GM10248 (cell line): ENCODE data around the gene TNKS2.
"Not testable (repeated sequence)": the region's sequence is repeated elsewhere in the genome, so short reads cannot be mapped to it uniquely, and the experiment has no call there.

Experiments used
- CTCF ChIA-PET: fragments of 300-600 bp; sonication (Branson Sonifier 250); formaldehyde crosslinking; extraction: SDS; loops from one replicate; lab custom pipeline; 2021; ENCODE audit warnings: antibody characterized with exemption; lab: Yijun Ruan, JAX
- POLR2A ChIA-PET: fragments of 350-650 bp; sonication (Branson Sonifier 250); formaldehyde crosslinking; extraction: SDS; loops from one replicate; lab custom pipeline; 2020; ENCODE audit warnings: antibody characterized with exemption; lab: Yijun Ruan, JAX
- DNase-seq: peaks from one replicate; pipeline ENCODE4 v3.0.0; 2012; ENCODE audit errors: extremely low spot score
- TF ChIP-seq, protein P1 (sequence below): IDR thresholded peaks from 2 replicates; pipeline ENCODE4 v1.5.1; 2012; ENCODE audit warnings: mild to moderate bottlenecking, low read depth; ENCODE audit errors: extremely low read depth, missing control alignments, control extremely low read depth

Gene TNKS2

DNA sequence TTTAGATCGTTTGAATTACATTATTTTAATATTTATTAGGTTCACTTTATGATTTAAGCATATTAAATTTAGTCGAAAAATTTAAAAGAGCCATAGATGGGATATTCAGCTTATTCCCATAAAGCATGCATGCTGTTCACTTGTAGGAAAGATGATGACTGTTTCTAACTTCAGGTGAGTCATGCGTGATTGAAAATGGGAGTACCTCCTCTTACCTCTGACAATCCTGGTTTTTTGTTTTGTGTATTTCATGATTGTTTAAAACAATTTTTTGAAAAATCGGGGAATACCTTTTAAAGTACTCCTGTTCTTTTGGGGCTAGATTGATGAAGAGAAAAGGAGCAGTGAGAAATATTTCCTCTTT, 1.4 kb downstream of the TNKS2 start:
- no peak for DNase-seq
- CTCF ChIA-PET, result interaction anchor here (1.0 kb wide), 1 partner anchor 18 kb away, joined by 3 read pairs; no protein-coding TSS in a partner anchor
- TF ChIP-seq, protein P1, sequence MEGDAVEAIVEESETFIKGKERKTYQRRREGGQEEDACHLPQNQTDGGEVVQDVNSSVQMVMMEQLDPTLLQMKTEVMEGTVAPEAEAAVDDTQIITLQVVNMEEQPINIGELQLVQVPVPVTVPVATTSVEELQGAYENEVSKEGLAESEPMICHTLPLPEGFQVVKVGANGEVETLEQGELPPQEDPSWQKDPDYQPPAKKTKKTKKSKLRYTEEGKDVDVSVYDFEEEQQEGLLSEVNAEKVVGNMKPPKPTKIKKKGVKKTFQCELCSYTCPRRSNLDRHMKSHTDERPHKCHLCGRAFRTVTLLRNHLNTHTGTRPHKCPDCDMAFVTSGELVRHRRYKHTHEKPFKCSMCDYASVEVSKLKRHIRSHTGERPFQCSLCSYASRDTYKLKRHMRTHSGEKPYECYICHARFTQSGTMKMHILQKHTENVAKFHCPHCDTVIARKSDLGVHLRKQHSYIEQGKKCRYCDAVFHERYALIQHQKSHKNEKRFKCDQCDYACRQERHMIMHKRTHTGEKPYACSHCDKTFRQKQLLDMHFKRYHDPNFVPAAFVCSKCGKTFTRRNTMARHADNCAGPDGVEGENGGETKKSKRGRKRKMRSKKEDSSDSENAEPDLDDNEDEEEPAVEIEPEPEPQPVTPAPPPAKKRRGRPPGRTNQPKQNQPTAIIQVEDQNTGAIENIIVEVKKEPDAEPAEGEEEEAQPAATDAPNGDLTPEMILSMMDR, result no peak
- POLR2A ChIA-PET, result no interaction called here

DNA sequence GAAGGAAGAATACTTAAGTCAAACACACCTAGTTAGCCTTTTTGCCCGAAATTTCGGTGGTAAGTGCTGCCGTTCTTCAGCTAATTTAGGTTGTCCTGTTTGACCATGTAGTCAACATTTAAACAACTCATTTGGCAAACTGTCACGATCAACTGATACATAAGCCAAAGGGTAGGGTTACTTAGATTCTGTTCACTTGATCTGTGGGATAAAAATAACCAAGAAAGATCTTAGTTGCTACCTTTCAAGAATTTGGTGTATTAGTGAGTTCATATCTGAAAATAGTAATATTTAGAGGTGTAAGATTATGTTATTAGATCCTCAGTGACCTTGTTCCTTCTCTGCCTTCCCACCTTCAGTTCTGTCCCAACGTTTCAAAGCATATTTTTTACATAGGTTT, 2.0 kb downstream of the TNKS2 start:
- TF ChIP-seq, protein P1, result no peak
- no peak for DNase-seq
- CTCF ChIA-PET, result interaction anchor here (1.0 kb wide), 2 partner anchors 17 to 59 kb away, joined by 3 read pairs; no protein-coding TSS in a partner anchor
- POLR2A ChIA-PET, result no interaction called here

DNA sequence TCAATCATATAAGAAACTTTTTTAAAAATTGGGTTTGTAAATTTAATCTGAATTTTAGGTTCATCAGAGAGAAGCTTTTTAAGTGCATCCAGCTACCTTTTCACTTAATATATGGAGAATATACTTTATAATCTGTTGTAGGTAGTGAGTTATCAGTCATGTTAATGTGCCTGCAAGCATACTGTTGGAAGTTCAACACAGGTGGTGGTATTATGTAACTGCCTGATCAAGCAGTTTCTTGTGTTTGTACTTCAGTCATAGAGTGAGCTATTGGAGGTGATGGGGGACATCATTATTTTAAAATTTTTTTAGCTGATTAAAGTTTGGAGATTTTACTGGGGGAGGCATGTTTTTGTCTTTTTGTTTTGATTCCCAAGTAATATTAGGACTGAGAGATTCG, 2.5 kb downstream of the TNKS2 start:
- ChIA-PET POLR2A (no interaction called here), CTCF (interaction anchor here (1.0 kb wide), 1 partner anchor 59 kb away, joined by 3 read pairs; no protein-coding TSS in a partner anchor)

DNA sequence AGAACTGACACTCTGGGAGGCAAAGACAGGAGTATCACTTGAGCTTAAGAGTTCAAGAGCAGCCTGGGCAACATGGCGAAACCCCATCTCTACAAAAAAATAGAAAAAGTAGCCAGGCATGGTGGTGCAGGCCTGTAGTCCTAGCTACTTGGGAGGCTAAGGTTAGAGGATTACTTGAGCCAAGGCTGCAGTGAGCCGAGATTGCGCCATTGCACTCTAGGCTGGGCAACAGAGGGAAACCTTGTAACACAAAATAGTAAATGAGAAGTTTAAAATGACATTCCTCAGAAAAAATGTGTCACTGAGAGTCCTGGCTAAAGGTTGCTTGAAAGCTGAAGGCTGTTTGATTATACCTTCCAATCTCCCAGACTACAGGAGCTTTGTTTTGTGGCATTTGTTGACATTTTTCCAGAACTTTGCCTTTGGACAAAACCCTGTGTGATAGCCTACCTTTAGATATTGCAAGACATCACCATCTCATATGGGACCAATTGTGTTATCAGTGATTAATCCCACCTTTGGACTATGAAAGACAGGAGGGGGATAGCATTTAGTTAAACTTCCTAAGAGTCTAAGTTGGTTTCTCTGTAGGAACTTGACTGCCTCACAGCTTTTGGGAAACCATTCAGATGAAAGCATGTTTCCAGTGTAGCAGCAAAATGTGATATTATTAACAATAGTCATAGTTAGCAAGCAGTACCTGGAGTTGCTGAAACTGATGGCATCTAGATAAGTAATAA, 5.3 kb downstream of the TNKS2 start:
- no peak for DNase-seq
- TF ChIP-seq, protein P1, result no peak
- CTCF ChIA-PET, result interaction anchor here (0.8 to 1.2 kb wide), 2 partner anchors 9 to 11 kb away, joined by 3 to 4 read pairs; no protein-coding TSS in a partner anchor
- POLR2A ChIA-PET, result no interaction called here

More for the DNA sequence above, 2.5 kb downstream of the TNKS2 start:
- TF ChIP-seq, protein P1, result no peak
- DNase-seq, result no peak

DNA sequence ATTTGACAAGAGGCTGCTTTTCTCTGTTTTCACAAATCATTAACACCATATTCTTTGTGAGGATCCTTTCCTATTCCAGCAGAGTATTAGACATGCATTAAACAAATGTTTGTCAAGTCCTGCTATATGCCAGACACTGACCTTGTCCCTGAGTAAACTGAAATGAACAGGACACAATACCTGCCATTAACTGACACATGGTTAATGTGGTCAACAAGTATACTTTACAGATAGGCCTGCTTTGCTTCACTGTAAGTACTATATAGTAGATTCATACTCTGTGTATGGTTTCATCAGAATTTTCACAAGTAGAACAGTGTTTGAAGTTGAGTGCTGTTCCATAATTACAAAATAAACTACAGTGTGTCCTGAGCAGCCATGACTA, 5.9 kb downstream of the TNKS2 start:
- POLR2A ChIA-PET, result no interaction called here

DNA sequence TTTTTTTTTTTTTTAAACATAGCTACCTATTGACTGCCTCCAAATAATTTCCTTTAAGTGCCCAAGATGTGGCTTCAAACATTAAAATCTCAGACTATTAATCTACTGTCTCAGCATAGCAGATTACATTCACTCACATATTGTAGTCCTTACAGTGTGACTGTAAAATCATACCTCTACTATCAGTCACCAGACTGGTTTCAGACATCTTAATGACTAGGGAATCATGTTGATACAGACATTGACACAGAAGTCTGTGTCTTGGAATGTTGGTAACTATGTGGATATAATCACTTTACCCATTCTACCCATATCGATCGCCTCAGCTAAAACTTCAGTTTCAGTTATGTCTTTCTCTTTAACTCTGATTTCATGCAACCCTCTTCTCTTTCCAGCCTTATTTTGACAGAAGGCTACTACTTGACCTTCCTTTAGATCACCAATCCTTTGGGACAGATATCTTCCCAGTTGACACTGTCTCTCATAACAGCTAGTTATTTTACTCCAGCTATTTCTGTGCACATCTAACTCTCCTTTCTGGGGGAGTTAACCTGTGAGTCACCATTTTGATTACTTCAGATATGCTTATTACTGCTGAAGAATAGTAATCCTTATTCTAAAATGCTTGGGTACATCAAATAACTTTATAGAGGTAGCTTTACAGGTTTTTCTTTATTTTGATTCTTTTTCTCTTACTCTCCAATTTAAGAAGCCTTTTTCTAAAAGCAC, 7.0 kb downstream of the TNKS2 start:
- CTCF ChIA-PET, result no interaction called here
- POLR2A ChIA-PET, result interaction anchor here (0.5 to 0.6 kb wide), 3 partner anchors 94 to 388 kb away, joined by 4 to 5 read pairs (median 4); no protein-coding TSS in a partner anchor
- DNase-seq, result no peak
- TF ChIP-seq, protein P1, result no peak

More for the DNA sequence above, 5.9 kb downstream of the TNKS2 start:
- no peak for DNase-seq
- TF ChIP-seq, protein P1, result no peak
- CTCF ChIA-PET, result no interaction called here

DNA sequence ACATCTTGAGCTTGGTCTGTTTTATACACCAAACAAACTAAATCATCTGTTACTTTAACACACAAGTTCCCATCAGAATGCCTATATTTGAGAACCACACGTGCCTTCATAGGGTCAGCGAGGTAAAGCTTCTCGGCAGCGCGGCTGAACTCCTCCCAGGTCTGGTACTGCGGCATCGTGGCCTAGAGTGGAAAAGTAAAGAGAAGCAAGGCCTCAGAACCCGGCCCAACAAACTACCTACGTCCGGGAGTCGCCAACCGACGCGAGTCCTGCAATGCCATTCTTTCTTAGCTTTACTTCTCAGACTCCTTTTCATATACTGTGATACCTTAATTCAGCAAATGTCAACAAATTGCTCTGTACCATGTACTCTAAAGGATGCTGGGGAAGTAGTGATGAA, 9.0 kb downstream of the TNKS2 start:
- POLR2A ChIA-PET, DNase-seq: not testable (repeated sequence)
- CTCF ChIA-PET, result interaction anchor here (1.8 kb wide), 1 partner anchor 30 kb away, joined by 4 read pairs; no protein-coding TSS in a partner anchor
